Brain microvascular endothelial cell (primary cell): Measurements from ENCODE around the gene SIM1.

ENCODE experiments used
- DNase-seq: peaks from one replicate; pipeline ENCODE4 v3.0.0-alpha.2; 2020
- H3K27ac ChIP-seq: fragments of 250-450 bp; sonication (Bioruptor Pico); 2 replicates; pipeline ENCODE4 v1.5.1; 2020; ENCODE audit warnings: mild to moderate bottlenecking, moderate library complexity
- H3K27me3 ChIP-seq: fragments of 250-450 bp; sonication (Bioruptor Pico); replicated peaks from 2 replicates; pipeline ENCODE4 v1.5.1; 2020; ENCODE audit warnings: mild to moderate bottlenecking
- H3K36me3 ChIP-seq: fragments of 250-450 bp; sonication (Bioruptor Pico); replicated peaks from 2 replicates; pipeline ENCODE4 v1.5.1; 2020; ENCODE audit warnings: mild to moderate bottlenecking
- H3K4me3 ChIP-seq: 2 replicates; pipeline ENCODE4 v1.5.1; 2011; ENCODE audit warnings: low read depth, mild to moderate bottlenecking, control low read depth, low read length, moderate library complexity
- CTCF ChIP-seq: IDR thresholded peaks from 2 replicates; pipeline ENCODE4 v1.5.1; 2011; ENCODE audit warnings: low read depth, mild to moderate bottlenecking, moderate library complexity, low read length, control low read depth, inconsistent platforms; ENCODE audit errors: missing control alignments
- in situ Hi-C: cut with HindIII; loops from 2 replicates; pipeline ENCODE4 v1.10.0; 2017; ENCODE audit warnings: low sequenced_read_pairs, low pct_ligation_motif_present

Gene SIM1

GRCh38 chr6:100344321-100344720, 120.4 kb downstream of the SIM1 start:
- H3K36me3 ChIP-seq, result no peaks in the 10 kb centered on the region
- no peak for TF ChIP-seq CTCF

GRCh38 chr6:100343316-100344077, 121.2 kb downstream of the SIM1 start:
- DNase-seq, result peak; percentile 39
- Histone ChIP-seq H3K27ac (peak overlapping the region; percentile 86), H3K36me3 (no peaks in the 10 kb centered on the region), H3K4me3 (no peak overlapping the region), H3K27me3 (no peaks in the 10 kb centered on the region)
- TF ChIP-seq CTCF, result no peak
- in situ Hi-C loops, result no loop called here

More at GRCh38 chr6:100344321-100344720, 120.4 kb downstream of the SIM1 start:
- H3K4me3 ChIP-seq, result no peak overlapping the region
- in situ Hi-C loops, result no loop called here
- H3K27me3 ChIP-seq, result no peaks in the 10 kb centered on the region
- DNase-seq, result no peak
- H3K27ac ChIP-seq, result peak overlapping the region; percentile 86

GRCh38 chr6:100342830-100343229, 121.9 kb downstream of the SIM1 start:
- TF ChIP-seq CTCF, result no peak
- Histone ChIP-seq H3K4me3 (no peak overlapping the region), H3K27ac (peak overlapping the region; percentile 86), H3K27me3 (no peaks in the 10 kb centered on the region), H3K36me3 (no peaks in the 10 kb centered on the region)
- peak; percentile 60 for DNase-seq
- in situ Hi-C loops, result no loop called here

- Histone ChIP-seq H3K27me3 (no peaks in the 10 kb centered on the region), H3K27ac (no peak overlapping the region), H3K4me3 (no peak overlapping the region), H3K36me3 (no peaks in the 10 kb centered on the region)
- no peak for DNase-seq
- no peak for TF ChIP-seq CTCF
- in situ Hi-C loops, result no loop called here
Measured at GRCh38 chr6:100339574-100340255, 125.0 kb downstream of the SIM1 start.

GRCh38 chr6:100338090-100338489, 126.6 kb downstream of the SIM1 start:
- in situ Hi-C loops, result no loop called here
- H3K27ac ChIP-seq, result no peak overlapping the region
- no peak overlapping the region for H3K4me3 ChIP-seq
- no peak for DNase-seq
- no peaks in the 10 kb centered on the region for H3K27me3 ChIP-seq
- no peak for TF ChIP-seq CTCF
- no peaks in the 10 kb centered on the region for H3K36me3 ChIP-seq
